Measurements from ENCODE around the gene LOC101059915.

DNA sequence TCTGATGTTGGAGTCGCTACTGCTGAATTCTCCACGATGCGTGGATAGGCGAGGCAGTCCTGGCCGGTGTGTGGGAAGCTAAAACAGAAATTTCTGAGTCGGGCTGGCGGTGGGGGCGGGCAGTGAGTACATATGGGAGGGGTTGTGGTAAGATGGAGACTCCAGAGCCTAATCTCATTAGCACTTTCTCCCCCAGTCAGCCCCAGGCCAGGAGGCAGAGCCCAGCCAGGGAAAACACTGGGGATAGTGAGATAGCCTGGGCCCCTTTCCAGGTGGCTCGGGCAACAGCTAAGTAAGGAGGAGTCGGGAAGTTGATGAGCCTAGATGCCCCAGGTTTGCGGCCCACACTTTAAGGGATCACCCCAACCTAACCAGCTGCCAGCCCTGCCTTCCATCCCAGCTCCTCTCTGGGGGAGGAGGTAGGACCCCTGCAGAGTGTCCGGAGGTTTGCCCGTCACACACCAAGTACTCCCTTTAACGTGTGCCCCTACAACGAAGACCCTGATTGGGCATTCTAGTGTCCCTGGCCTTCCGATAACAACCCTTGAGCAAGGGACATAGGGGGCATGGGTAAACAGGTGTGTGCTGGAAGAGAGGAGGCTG lies 2.4 kb upstream of the LOC101059915 start:
- TF ChIP-seq POLR2A (IDR thresholded peaks at IDR 0.05): no peak
- no peak for TF ChIP-seq EP300 (IDR thresholded peaks at IDR 0.05)
- TF ChIP-seq CTCF (IDR thresholded peaks at IDR 0.05): no peak

Measured in ovary (tissue), 3 donors.